SKM-1 (cell line): Measurements from ENCODE around the gene TMEM178B.

ENCODE experiments used
- DNase-seq: peaks from one replicate; lab custom pipeline; 2025; ENCODE audit not compliant: unreplicated experiment; lab: John Stamatoyannopoulos, UW

Gene TMEM178B

GRCh38 chr7:141511676-141512396 lies 438.0 kb downstream of the TMEM178B start:
- DNase-seq: no peak

- no peak for DNase-seq
Observed at GRCh38 chr7:141512597-141512996, 438.7 kb downstream of the TMEM178B start.

- no peak for DNase-seq
Observed at GRCh38 chr7:141513720-141514119, 439.9 kb downstream of the TMEM178B start.

GRCh38 chr7:141515941-141516340 lies 442.1 kb downstream of the TMEM178B start:
- DNase-seq: no peak

GRCh38 chr7:141519623-141520022 lies 445.8 kb downstream of the TMEM178B start:
- no peak for DNase-seq

GRCh38 chr7:141522657-141523342 lies 448.9 kb downstream of the TMEM178B start:
- DNase-seq: no peak

- no peak for DNase-seq
Observed at GRCh38 chr7:141525973-141526514, 452.2 kb downstream of the TMEM178B start.

GRCh38 chr7:141527076-141527475 lies 453.2 kb downstream of the TMEM178B start:
- no peak for DNase-seq

GRCh38 chr7:141528399-141528798 lies 454.5 kb downstream of the TMEM178B start:
- no peak for DNase-seq
